Peyer's patch (tissue), 4 donors: ENCODE results near the gene TCAP.

Experiments used
- POLR2A ChIP-seq, 2 donors: fragments of 450-650 bp; IDR thresholded peaks; one replicate each; pipeline ENCODE4 v1.5.1; 2017; ENCODE audit warnings: antibody characterized with exemption in 2 of 2, mild to moderate bottlenecking in 2 of 2, moderate library complexity in 2 of 2
- TF ChIP-seq, protein P1 (sequence below), 6 experiments: fragments of 450-650 bp in 4 of 6; fragments of 200-600 bp in 2 of 6; sonication (generic) in 1 of 6; IDR thresholded peaks; one replicate each; pipeline ENCODE4 v1.5.1; 2017 to 2019; ENCODE audit warnings: antibody characterized with exemption in 6 of 6, mild to moderate bottlenecking in 3 of 6, moderate library complexity in 1 of 6

GRCh38 chr17:39651923-39652586 lies 13.1 kb upstream of the TCAP start:
- TF ChIP-seq, protein P1, sequence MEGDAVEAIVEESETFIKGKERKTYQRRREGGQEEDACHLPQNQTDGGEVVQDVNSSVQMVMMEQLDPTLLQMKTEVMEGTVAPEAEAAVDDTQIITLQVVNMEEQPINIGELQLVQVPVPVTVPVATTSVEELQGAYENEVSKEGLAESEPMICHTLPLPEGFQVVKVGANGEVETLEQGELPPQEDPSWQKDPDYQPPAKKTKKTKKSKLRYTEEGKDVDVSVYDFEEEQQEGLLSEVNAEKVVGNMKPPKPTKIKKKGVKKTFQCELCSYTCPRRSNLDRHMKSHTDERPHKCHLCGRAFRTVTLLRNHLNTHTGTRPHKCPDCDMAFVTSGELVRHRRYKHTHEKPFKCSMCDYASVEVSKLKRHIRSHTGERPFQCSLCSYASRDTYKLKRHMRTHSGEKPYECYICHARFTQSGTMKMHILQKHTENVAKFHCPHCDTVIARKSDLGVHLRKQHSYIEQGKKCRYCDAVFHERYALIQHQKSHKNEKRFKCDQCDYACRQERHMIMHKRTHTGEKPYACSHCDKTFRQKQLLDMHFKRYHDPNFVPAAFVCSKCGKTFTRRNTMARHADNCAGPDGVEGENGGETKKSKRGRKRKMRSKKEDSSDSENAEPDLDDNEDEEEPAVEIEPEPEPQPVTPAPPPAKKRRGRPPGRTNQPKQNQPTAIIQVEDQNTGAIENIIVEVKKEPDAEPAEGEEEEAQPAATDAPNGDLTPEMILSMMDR (IDR thresholded peaks at IDR 0.05), result peak in 1 of 6 experiments; percentile 2
- TF ChIP-seq POLR2A (IDR thresholded peaks at IDR 0.05), result no peak
